Uterus (tissue), 2 donors: ENCODE measurements around the gene MCRIP1.

Experiments
- POLR2A ChIP-seq, 2 donors: fragments of 450-650 bp; IDR thresholded peaks; one replicate each; pipeline ENCODE4 v1.6.1; 2016; ENCODE audit warnings: antibody characterized with exemption in 2 of 2, mild to moderate bottlenecking in 1 of 2, moderate library complexity in 1 of 2
- TF ChIP-seq, protein P1 (sequence below), 4 experiments: fragments of 200-600 bp in 2 of 4; fragments of 450-650 bp in 2 of 4; sonication (generic) in 2 of 4; IDR thresholded peaks; one replicate each; pipeline ENCODE4 v1.5.1; 2016 to 2019; ENCODE audit warnings: antibody characterized with exemption in 4 of 4, mild to moderate bottlenecking in 2 of 4, moderate library complexity in 1 of 4

GRCh38 chr17:81852237-81852636 is 19.1 kb upstream of the MCRIP1 start:
- TF ChIP-seq, protein P1, sequence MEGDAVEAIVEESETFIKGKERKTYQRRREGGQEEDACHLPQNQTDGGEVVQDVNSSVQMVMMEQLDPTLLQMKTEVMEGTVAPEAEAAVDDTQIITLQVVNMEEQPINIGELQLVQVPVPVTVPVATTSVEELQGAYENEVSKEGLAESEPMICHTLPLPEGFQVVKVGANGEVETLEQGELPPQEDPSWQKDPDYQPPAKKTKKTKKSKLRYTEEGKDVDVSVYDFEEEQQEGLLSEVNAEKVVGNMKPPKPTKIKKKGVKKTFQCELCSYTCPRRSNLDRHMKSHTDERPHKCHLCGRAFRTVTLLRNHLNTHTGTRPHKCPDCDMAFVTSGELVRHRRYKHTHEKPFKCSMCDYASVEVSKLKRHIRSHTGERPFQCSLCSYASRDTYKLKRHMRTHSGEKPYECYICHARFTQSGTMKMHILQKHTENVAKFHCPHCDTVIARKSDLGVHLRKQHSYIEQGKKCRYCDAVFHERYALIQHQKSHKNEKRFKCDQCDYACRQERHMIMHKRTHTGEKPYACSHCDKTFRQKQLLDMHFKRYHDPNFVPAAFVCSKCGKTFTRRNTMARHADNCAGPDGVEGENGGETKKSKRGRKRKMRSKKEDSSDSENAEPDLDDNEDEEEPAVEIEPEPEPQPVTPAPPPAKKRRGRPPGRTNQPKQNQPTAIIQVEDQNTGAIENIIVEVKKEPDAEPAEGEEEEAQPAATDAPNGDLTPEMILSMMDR (IDR thresholded peaks at IDR 0.05): no peak
- TF ChIP-seq POLR2A (IDR thresholded peaks at IDR 0.05): no peak
